IgD-negative memory B cell (primary cell): ENCODE data around the gene DLX5. TPM values are rescaled to one million over a fixed set of nuclear protein-coding genes. Genes with fewer than 3 reads are reported as not detected.

Experiments used
- H3K27ac Mint-ChIP-seq, 3 donors: one replicate each; pipeline ENCODE4 v1.8.0; 2020 to 2022; ENCODE audit warnings: mild to moderate bottlenecking in 3 of 3, mixed read lengths in 3 of 3, moderate library complexity in 1 of 3
- H3K27me3 Mint-ChIP-seq: one replicate; pipeline ENCODE4 v1.8.0; 2021; ENCODE audit warnings: mixed read lengths
- H3K36me3 Mint-ChIP-seq: one replicate; pipeline ENCODE4 v1.8.0; 2020; ENCODE audit warnings: mild to moderate bottlenecking, mixed read lengths
- H3K4me1 Mint-ChIP-seq, 3 donors: one replicate each; pipeline ENCODE4 v1.8.0; 2020 to 2022; ENCODE audit warnings: mixed read lengths in 3 of 3, mild to moderate bottlenecking in 1 of 3
- H3K4me3 Mint-ChIP-seq, 4 donors: one replicate each; pipeline ENCODE4 v1.8.0; 2020 to 2022; ENCODE audit warnings: mild to moderate bottlenecking in 4 of 4, mixed read lengths in 4 of 4, moderate library complexity in 3 of 4
- H3K9me3 Mint-ChIP-seq, 3 donors: one replicate each; pipeline ENCODE4 v1.8.0; 2020 to 2021; ENCODE audit warnings: mixed read lengths in 3 of 3, mild to moderate bottlenecking in 1 of 3
- polyA plus RNA-seq: library from polyadenylated mRNA; unstranded; fragments of 300-500 nt; fragmentation: Illumina TruSeq; gene quantifications from one replicate; pipeline ENCODE4 v1.2.3, GENCODE V29; 2021

DLX5 gene
- polyA plus RNA-seq, 1 donor from 2014 or later = not detected

GRCh38 chr7:96993980-96994379 lies 30.7 kb downstream of the DLX5 start:
- H3K27me3 Mint-ChIP-seq = peaks cover 56% of the 10 kb centered on the region
- H3K27ac Mint-ChIP-seq = no peak overlapping the region
- H3K9me3 Mint-ChIP-seq = peaks cover 0 to 5% (median 3%) of the 10 kb centered on the region in 3 donors
- H3K4me1 Mint-ChIP-seq = peaks cover 0 to 3% (median 0%) of the 10 kb centered on the region in 3 donors
- H3K4me3 Mint-ChIP-seq = no peak overlapping the region
- peaks cover 2% of the 10 kb centered on the region for H3K36me3 Mint-ChIP-seq

GRCh38 chr7:96993094-96993865 lies 31.4 kb downstream of the DLX5 start:
- H3K4me3 Mint-ChIP-seq = peak overlapping the region in 2 of 4 donors; percentile 16 to 37
- peaks cover 2% of the 10 kb centered on the region for H3K36me3 Mint-ChIP-seq
- peaks cover 0 to 3% (median 0%) of the 10 kb centered on the region in 3 donors for H3K4me1 Mint-ChIP-seq
- no peak overlapping the region for H3K27ac Mint-ChIP-seq
- H3K9me3 Mint-ChIP-seq = peaks cover 0 to 4% (median 3%) of the 10 kb centered on the region in 3 donors
- peaks cover 55% of the 10 kb centered on the region for H3K27me3 Mint-ChIP-seq

GRCh38 chr7:96992192-96993005 lies 32.2 kb downstream of the DLX5 start:
- Mint-ChIP-seq H3K4me3 (peak overlapping the region in 2 of 4 donors; percentile 33 to 37), H3K27me3 (peaks cover 50% of the 10 kb centered on the region), H3K9me3 (peaks cover 0 to 4% (median 3%) of the 10 kb centered on the region in 3 donors)

DNA sequence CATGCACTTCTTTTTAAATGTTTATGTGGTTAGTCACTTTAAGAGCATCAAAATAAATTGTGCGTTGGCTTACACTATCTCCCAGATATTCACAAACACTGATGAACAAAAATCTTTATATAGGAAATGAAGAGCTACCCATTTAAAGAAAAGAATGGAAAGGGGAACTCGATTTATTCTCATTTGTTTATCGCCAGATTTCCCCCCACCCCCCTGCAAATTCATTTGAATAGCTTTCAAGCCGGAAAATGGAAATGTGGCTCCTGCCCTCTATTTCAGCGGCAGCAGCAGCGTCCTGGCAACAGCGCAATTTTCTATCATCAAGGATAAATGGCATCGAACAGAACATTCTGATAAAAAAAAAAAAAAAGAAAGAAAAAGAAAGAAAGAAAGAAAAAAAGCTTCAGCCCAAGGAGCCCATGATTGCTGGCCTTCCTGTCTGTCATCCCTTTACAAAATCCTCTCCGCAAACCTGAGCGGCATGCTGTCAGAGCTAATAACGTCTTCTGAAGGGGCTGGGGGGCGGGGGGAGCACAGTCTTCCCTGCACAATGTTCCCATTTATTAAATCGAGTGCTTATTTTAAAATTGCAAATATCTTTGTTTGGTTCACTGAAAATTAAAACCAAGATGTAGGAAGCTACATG lies 33.0 kb downstream of the DLX5 start:
- Mint-ChIP-seq H3K4me1 (peaks cover 0 to 2% (median 0%) of the 10 kb centered on the region in 3 donors), H3K36me3 (peaks cover 2% of the 10 kb centered on the region), H3K4me3 (peak overlapping the region in 1 of 4 donors; percentile 33), H3K27me3 (peaks cover 46% of the 10 kb centered on the region), H3K9me3 (peaks cover 0 to 4% (median 2%) of the 10 kb centered on the region in 3 donors), H3K27ac (no peak overlapping the region)

More at GRCh38 chr7:96992192-96993005, 32.2 kb downstream of the DLX5 start:
- Mint-ChIP-seq H3K27ac (no peak overlapping the region), H3K4me1 (peaks cover 0 to 2% (median 0%) of the 10 kb centered on the region in 3 donors), H3K36me3 (peaks cover 2% of the 10 kb centered on the region)

DNA sequence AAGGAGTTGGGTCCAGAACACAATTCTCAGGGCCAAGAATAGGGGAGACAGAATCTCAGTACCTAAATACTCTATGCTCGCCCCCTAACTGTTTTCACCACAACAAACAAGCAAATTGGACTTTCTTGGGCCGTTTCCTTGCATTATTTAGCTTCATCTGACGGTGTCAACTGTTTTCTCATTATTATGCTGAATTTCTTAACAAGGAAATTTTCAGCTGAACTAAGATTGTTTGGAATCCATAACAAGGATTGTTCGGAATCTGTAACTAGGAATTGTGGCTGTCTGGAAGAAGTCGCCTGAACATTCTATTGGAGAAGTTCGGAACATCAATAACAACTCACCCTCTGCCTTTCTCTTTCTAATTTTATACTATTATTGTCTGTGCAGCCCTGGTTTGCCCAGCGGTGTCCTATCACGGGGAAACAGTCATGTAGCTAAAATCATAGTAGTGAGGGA lies 34.7 kb downstream of the DLX5 start:
- peaks cover 0 to 6% (median 2%) of the 10 kb centered on the region in 3 donors for H3K9me3 Mint-ChIP-seq
- H3K27ac Mint-ChIP-seq = no peak overlapping the region
- H3K27me3 Mint-ChIP-seq = peaks cover 39% of the 10 kb centered on the region
- H3K4me3 Mint-ChIP-seq = no peak overlapping the region
- no peaks in the 10 kb centered on the region for H3K36me3 Mint-ChIP-seq
- peaks cover 0 to 2% (median 0%) of the 10 kb centered on the region in 3 donors for H3K4me1 Mint-ChIP-seq

DNA sequence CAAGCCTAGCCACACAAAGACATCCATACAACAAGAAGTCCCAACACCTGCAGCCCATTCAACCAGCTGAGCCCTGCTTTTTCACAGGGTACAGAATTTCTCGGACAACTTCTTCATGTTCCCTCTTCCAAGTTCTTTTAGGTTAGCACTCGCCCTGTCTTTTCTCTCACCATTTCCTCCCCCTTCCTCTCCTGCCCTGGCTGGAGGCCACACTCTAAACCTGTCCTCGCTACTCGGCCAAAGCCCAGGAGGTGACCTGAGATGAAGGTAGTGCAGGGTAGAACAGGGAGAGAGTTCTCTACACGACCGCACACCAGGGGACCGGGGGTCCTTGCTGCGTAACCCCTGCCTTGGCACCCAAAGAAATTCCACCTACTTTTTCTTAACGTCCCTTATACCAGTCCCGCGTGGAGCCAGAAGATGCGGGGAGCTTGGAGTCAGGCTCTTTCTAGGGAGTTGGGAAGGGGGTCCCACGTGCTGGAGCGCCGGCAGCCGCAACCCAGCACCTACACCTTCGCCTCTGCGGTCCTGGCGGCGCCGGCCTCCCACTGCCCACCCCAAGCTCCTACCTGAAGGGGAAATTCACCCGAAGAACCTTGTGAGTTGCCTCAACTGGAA lies 35.3 kb downstream of the DLX5 start:
- no peak overlapping the region for H3K4me3 Mint-ChIP-seq
- H3K36me3 Mint-ChIP-seq = no peaks in the 10 kb centered on the region
- peak overlapping the region in 1 of 3 donors; percentile 25 for H3K27ac Mint-ChIP-seq

GRCh38 chr7:96987719-96988118 lies 36.9 kb downstream of the DLX5 start:
- Mint-ChIP-seq H3K27ac (no peak overlapping the region), H3K36me3 (no peaks in the 10 kb centered on the region), H3K4me1 (peaks cover 0 to 2% (median 0%) of the 10 kb centered on the region in 3 donors), H3K27me3 (peaks cover 28% of the 10 kb centered on the region), H3K9me3 (peaks cover 0 to 6% (median 0%) of the 10 kb centered on the region in 3 donors), H3K4me3 (no peak overlapping the region)

More for the DNA sequence above, 35.3 kb downstream of the DLX5 start:
- H3K4me1 Mint-ChIP-seq = peaks cover 0 to 2% (median 0%) of the 10 kb centered on the region in 3 donors
- peaks cover 38% of the 10 kb centered on the region for H3K27me3 Mint-ChIP-seq
- H3K9me3 Mint-ChIP-seq = peaks cover 0 to 6% (median 2%) of the 10 kb centered on the region in 3 donors

- Mint-ChIP-seq H3K27ac (no peak overlapping the region), H3K36me3 (no peaks in the 10 kb centered on the region), H3K9me3 (peaks cover 0 to 6% (median 2%) of the 10 kb centered on the region in 3 donors), H3K27me3 (peaks cover 20% of the 10 kb centered on the region), H3K4me1 (peaks cover 0 to 2% (median 0%) of the 10 kb centered on the region in 3 donors), H3K4me3 (no peak overlapping the region)
Observed at GRCh38 chr7:96986901-96987300, 37.7 kb downstream of the DLX5 start.

DNA sequence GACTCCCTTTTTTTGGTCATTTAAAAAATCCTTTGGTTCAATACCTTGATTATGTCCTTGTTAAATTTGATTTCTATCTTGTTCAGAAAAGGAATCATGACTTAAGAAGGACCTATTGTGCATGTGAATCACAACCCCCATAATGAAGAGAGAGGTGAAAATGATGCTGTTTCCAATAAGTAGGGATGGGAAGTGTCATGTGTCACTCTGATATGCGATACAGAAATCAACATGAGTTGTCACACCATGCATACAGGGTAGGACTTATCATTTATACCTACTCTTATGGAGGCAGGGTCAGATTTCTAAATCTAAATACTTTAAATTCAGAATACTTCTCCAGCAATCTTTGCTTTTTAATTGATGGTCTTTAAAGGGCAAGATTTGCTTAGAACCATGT lies 38.6 kb downstream of the DLX5 start:
- Mint-ChIP-seq H3K9me3 (peaks cover 0 to 6% (median 2%) of the 10 kb centered on the region in 3 donors), H3K4me3 (no peak overlapping the region), H3K27me3 (peaks cover 19% of the 10 kb centered on the region), H3K36me3 (no peaks in the 10 kb centered on the region), H3K27ac (no peak overlapping the region), H3K4me1 (peaks cover 0 to 2% (median 0%) of the 10 kb centered on the region in 3 donors)

- peaks cover 13% of the 10 kb centered on the region for H3K27me3 Mint-ChIP-seq
Observed at GRCh38 chr7:96982586-96982985, 42.0 kb downstream of the DLX5 start.

GRCh38 chr7:96979551-96980276 lies 44.9 kb downstream of the DLX5 start:
- Mint-ChIP-seq H3K9me3 (peaks cover 0 to 4% (median 2%) of the 10 kb centered on the region in 3 donors), H3K27me3 (peaks cover 14% of the 10 kb centered on the region), H3K4me3 (no peak overlapping the region), H3K4me1 (no peaks in the 10 kb centered on the region), H3K36me3 (no peaks in the 10 kb centered on the region), H3K27ac (no peak overlapping the region)

More at GRCh38 chr7:96982586-96982985, 42.0 kb downstream of the DLX5 start:
- H3K4me3 Mint-ChIP-seq = no peak overlapping the region
- H3K27ac Mint-ChIP-seq = no peak overlapping the region
- no peaks in the 10 kb centered on the region for H3K36me3 Mint-ChIP-seq
- peaks cover 0 to 4% (median 2%) of the 10 kb centered on the region in 3 donors for H3K9me3 Mint-ChIP-seq
- no peaks in the 10 kb centered on the region for H3K4me1 Mint-ChIP-seq

GRCh38 chr7:96977445-96977844 lies 47.2 kb downstream of the DLX5 start:
- Mint-ChIP-seq H3K4me3 (no peak overlapping the region), H3K4me1 (no peaks in the 10 kb centered on the region), H3K27me3 (peaks cover 15% of the 10 kb centered on the region), H3K36me3 (no peaks in the 10 kb centered on the region), H3K9me3 (peaks cover 0 to 4% (median under 1%) of the 10 kb centered on the region in 3 donors), H3K27ac (no peak overlapping the region)

- H3K27me3 Mint-ChIP-seq = peaks cover 15% of the 10 kb centered on the region
- no peak overlapping the region for H3K4me3 Mint-ChIP-seq
- H3K4me1 Mint-ChIP-seq = no peaks in the 10 kb centered on the region
- H3K9me3 Mint-ChIP-seq = peaks cover 0 to 4% (median 0%) of the 10 kb centered on the region in 3 donors
- H3K36me3 Mint-ChIP-seq = no peaks in the 10 kb centered on the region
- H3K27ac Mint-ChIP-seq = no peak overlapping the region
Observed at GRCh38 chr7:96976106-96976505, 48.5 kb downstream of the DLX5 start.

DNA sequence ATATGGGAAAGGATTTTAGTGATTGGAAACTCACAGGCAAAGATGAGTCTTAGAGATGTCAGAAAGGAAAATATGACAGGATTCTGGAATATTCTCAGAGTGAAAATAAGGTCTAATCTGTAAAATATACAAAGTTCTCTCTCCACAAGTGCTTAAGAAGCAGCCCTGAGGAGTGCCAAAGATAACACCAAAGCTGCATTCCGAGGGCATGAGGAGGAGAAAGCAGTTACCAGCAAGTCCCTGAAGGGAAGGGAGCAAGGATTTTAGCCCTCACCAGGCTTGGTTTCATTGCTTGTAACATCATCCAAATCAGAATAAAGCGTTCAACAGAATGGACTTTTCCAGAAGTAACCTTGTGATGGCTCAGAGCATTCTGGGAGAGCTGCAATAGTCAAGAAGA lies 50.6 kb downstream of the DLX5 start:
- H3K4me3 Mint-ChIP-seq = no peak overlapping the region
- H3K9me3 Mint-ChIP-seq = peaks cover 0 to 2% (median 0%) of the 10 kb centered on the region in 3 donors
- no peak overlapping the region for H3K27ac Mint-ChIP-seq
- no peaks in the 10 kb centered on the region for H3K4me1 Mint-ChIP-seq
- peaks cover 10% of the 10 kb centered on the region for H3K27me3 Mint-ChIP-seq
- no peaks in the 10 kb centered on the region for H3K36me3 Mint-ChIP-seq
